ENCODE results near the gene EPDR1.

DNA sequence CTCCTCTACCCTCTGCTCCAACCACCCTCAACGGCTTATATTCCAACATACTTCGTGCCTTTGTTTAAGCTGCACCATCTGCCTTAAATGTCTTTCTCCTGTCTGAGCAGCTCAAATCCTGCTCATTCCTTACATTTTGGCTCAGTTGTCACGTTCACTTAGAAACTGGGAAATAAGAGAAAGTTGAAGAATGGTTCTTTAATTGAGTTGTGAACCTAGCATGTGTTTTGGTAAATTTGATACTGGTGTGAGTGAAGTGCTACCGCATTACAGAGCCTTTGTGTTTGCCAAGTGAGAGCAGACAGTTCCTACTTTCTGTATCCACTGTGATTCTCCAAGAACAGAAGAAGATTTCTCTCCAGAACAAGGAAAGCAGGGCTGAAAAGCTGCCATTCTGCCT lies 54.3 kb downstream of the EPDR1 start:
- TF ChIP-seq EP300 (IDR thresholded peaks at IDR 0.05; ENCODE audit: low read depth): no peak
- TF ChIP-seq, protein P1, sequence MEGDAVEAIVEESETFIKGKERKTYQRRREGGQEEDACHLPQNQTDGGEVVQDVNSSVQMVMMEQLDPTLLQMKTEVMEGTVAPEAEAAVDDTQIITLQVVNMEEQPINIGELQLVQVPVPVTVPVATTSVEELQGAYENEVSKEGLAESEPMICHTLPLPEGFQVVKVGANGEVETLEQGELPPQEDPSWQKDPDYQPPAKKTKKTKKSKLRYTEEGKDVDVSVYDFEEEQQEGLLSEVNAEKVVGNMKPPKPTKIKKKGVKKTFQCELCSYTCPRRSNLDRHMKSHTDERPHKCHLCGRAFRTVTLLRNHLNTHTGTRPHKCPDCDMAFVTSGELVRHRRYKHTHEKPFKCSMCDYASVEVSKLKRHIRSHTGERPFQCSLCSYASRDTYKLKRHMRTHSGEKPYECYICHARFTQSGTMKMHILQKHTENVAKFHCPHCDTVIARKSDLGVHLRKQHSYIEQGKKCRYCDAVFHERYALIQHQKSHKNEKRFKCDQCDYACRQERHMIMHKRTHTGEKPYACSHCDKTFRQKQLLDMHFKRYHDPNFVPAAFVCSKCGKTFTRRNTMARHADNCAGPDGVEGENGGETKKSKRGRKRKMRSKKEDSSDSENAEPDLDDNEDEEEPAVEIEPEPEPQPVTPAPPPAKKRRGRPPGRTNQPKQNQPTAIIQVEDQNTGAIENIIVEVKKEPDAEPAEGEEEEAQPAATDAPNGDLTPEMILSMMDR (IDR thresholded peaks at IDR 0.05): no peak
- no peak for TF ChIP-seq POLR2AphosphoS5 (IDR thresholded peaks at IDR 0.05)
